GM19099 (cell line): Measurements from ENCODE around the gene ANO4.

Experiments used
- POLR2A ChIP-seq: IDR thresholded peaks from 3 replicates; pipeline ENCODE4 v1.6.1; 2011; ENCODE audit warnings: low read depth; ENCODE audit not compliant: insufficient read length; ENCODE audit errors: extremely low read depth

The ANO4 gene

GRCh38 chr12:100794441-100795173 lies at the start of gene ANO4:
TSS of gene ANO4 (plus strand) at chr12:100794776. CDS start at chr12:100901786, 107,010 bp downstream.
- TF ChIP-seq POLR2A = no peak

- TF ChIP-seq POLR2A = no peak
Observed at GRCh38 chr12:100745378-100746071, 49.1 kb upstream of the ANO4 start.

GRCh38 chr12:100752841-100753240 lies 41.7 kb upstream of the ANO4 start:
- no peak for TF ChIP-seq POLR2A

- TF ChIP-seq POLR2A = no peak
Observed at GRCh38 chr12:100753837-100754236, 40.7 kb upstream of the ANO4 start.

- no peak for TF ChIP-seq POLR2A
Observed at GRCh38 chr12:100755186-100755585, 39.4 kb upstream of the ANO4 start.

- TF ChIP-seq POLR2A = no peak
Observed at GRCh38 chr12:100758083-100758482, 36.5 kb upstream of the ANO4 start.

GRCh38 chr12:100767371-100767770 lies 27.2 kb upstream of the ANO4 start:
- TF ChIP-seq POLR2A = no peak

- no peak for TF ChIP-seq POLR2A
Observed at GRCh38 chr12:100767950-100768349, 26.6 kb upstream of the ANO4 start.

GRCh38 chr12:100778967-100779590 lies 15.5 kb upstream of the ANO4 start:
- TF ChIP-seq POLR2A = no peak

GRCh38 chr12:100789146-100789545 lies 5.4 kb upstream of the ANO4 start:
- no peak for TF ChIP-seq POLR2A

DNA sequence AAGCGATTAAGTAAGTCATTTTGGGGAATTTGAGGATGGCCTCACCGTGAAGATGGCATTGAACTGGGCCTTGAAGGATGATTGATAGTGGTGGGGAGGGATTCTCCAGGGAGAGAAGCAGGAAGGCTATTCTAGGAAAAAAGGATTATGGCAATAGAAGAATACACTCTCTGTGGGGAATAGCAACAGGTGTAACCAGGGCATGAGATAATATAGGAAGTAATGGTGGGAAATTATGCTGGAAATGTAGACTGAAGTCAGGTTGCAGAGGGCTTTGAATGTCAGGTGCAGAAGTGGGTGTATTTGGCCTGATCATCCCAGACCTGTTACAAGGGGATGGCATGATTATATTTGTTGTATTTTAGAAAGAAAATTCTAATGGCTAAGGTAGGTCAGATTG lies 4.6 kb upstream of the ANO4 start:
- no peak for TF ChIP-seq POLR2A

DNA sequence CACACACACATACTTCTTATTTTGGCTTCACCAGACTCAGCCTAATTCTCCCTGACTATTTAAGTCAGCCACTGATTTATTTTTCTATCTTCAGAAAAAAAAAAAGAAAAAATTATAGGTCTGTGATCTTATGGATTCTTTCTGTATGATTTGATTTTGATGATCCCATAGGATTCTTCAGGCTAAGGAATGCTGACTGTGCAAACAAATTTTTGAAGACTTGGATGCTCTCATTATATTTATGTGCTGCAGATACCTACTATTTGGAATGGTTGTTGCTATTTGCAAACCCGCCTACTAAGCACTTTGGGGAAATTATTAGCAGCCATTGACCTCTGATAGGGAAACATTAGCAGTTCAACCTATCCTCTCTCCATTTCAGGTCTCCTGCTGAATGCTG lies 4.0 kb upstream of the ANO4 start:
- TF ChIP-seq POLR2A = no peak

- TF ChIP-seq POLR2A = no peak
Observed at GRCh38 chr12:100793182-100793581, 1.4 kb upstream of the ANO4 start.

DNA sequence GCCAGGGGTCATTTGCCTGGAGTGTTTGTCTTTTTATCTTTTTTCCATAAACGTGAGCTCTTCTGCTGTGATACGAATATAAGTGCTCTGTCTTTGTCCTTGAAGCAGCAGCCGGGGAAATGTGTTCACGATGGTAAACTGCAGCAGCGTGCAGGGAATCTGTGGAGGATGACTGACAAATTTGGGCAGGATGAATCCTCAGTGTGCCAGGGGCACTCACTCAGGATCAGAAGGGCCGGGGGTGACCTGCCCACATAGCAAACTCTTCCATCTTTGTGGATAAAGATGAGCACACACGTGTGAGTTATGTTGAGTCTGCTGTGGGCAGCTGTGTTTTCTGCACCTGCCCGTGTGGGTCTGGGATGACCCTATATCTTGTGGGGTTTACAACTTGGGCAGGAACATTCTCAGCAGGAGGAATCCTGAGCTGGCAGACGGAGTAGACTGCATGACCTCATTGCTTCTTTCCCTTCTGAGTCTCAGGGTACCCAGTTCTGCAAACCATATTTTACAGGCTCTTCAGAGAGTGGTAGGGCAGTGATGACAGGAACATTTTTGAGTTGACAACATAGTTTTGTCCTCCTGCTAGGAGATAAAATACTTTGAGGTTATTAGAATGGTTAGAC lies 711 bp downstream of the ANO4 start:
- TF ChIP-seq POLR2A = no peak

DNA sequence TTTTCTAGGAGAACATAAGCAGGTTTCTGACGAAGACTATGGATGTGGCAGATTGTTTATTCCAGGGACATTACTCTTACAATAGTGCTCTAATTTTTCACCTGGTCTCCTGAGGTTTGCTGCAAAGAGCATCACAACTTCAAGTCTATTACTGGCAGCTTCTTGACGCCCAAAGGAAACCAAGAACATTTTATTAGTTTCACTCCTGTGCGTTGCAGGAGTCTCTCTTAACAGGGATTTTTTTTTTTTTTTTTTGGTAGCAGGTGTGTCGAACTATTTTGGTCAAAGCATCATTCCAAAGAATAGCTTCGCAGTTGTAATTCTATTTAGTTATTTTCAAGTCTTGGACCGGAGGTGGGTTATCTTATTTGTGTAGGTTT lies 1.2 kb downstream of the ANO4 start:
- no peak for TF ChIP-seq POLR2A
